PC-3 (cell line): ENCODE data around the gene RNF157. TPM values are rescaled to one million over a fixed set of nuclear protein-coding genes. Genes with fewer than 3 reads are reported as not detected.

Source experiments
- ATAC-seq: fragments of 200-7000 bp; cut with Tn5 transposase; 2 replicates; pipeline ENCODE4 v1.9.1; 2020; ENCODE audit warnings: mild to moderate bottlenecking, moderate library complexity
- BruUV-seq: library from RNA; stranded (reverse); fragments of 400-500 nt; replicated peaks from 2 replicates; lab custom pipeline; 2021; lab: Mats Ljungman, UMichigan
- CTCF ChIA-PET: fragments of 300-600 bp; sonication (Branson Sonifier 250); formaldehyde crosslinking; loops from one replicate; lab custom pipeline; 2022; ENCODE audit warnings: antibody characterized with exemption; lab: Charles Lee
- POLR2A ChIA-PET: fragments of 300-600 bp; sonication (Branson Sonifier 250); formaldehyde crosslinking; loops from one replicate; lab custom pipeline; 2022; ENCODE audit warnings: antibody characterized with exemption; ENCODE audit not compliant: unreplicated experiment; lab: Charles Lee
- DNase-seq: peaks from one replicate; pipeline ENCODE4 v3.0.0-alpha.2; 2015
- H2AFZ ChIP-seq: fragments of 300-600 bp; sonication (generic); 2 replicates; pipeline ENCODE4 v1.6.0; 2016; ENCODE audit warnings: antibody characterized with exemption, low read length
- H3F3A ChIP-seq: fragments of 300-600 bp; sonication (generic); one replicate; pipeline ENCODE4 v1.6.0; 2017; ENCODE audit warnings: antibody characterized with exemption, low read length, control low read depth, mild to moderate bottlenecking; ENCODE audit not compliant: unreplicated experiment
- H3K27ac ChIP-seq: fragments of 300-600 bp; sonication (generic); 2 replicates; pipeline ENCODE4 v1.5.1; 2016; ENCODE audit warnings: mild to moderate bottlenecking, low read length
- H3K27me3 ChIP-seq: fragments of 300-600 bp; sonication (generic); 2 replicates; pipeline ENCODE4 v1.6.1; 2016; ENCODE audit warnings: low read length, mixed read lengths
- H3K36me3 ChIP-seq: fragments of 300-600 bp; sonication (generic); 2 replicates; pipeline ENCODE4 v1.6.1; 2016; ENCODE audit warnings: low read depth, mixed run types, low read length, mixed read lengths
- H3K4me1 ChIP-seq: fragments of 300-600 bp; sonication (generic); 2 replicates; pipeline ENCODE4 v1.5.1; 2016; ENCODE audit warnings: low read length; ENCODE audit not compliant: insufficient read depth
- H3K4me2 ChIP-seq: fragments of 300-600 bp; sonication (generic); 2 replicates; pipeline ENCODE4 v1.6.0; 2016; ENCODE audit warnings: low read length
- H3K4me3 ChIP-seq: fragments of 300-600 bp; sonication (generic); 2 replicates; pipeline ENCODE4 v1.5.1; 2016; ENCODE audit warnings: mild to moderate bottlenecking, low read length, mixed read lengths
- H3K79me2 ChIP-seq: fragments of 300-600 bp; sonication (generic); 2 replicates; pipeline ENCODE4 v1.6.1; 2017; ENCODE audit warnings: low read length, mixed read lengths
- H3K9ac ChIP-seq: fragments of 300-600 bp; sonication (generic); 2 replicates; pipeline ENCODE4 v1.6.0; 2016; ENCODE audit warnings: mild to moderate bottlenecking, low read length
- H3K9me2 ChIP-seq: fragments of 300-600 bp; sonication (generic); replicated peaks from 2 replicates; pipeline ENCODE4 v1.6.1; 2016; ENCODE audit warnings: mixed run types, low read length, mixed read lengths
- H3K9me3 ChIP-seq: fragments of 300-600 bp; sonication (generic); 2 replicates; pipeline ENCODE4 v1.6.1; 2016; ENCODE audit warnings: low read length, mixed read lengths
- H4K20me1 ChIP-seq: fragments of 300-600 bp; sonication (generic); 2 replicates; pipeline ENCODE4 v1.6.1; 2016; ENCODE audit warnings: low read length, mixed read lengths
- CTCF ChIP-seq: fragments of 300-600 bp; sonication (generic); conservative IDR thresholded peaks from 2 replicates; pipeline ENCODE4 v1.5.1; 2017; ENCODE audit warnings: antibody characterized with exemption, low read depth, mild to moderate bottlenecking, low read length
- EZH2 ChIP-seq: fragments of 300-600 bp; sonication (generic); IDR thresholded peaks from one replicate; pipeline ENCODE4 v1.6.1; 2017; ENCODE audit warnings: antibody characterized with exemption, mild to moderate bottlenecking, low read length; ENCODE audit not compliant: unreplicated experiment
- EZH2phosphoT487 ChIP-seq: fragments of 300-600 bp; sonication (generic); IDR thresholded peaks from 2 replicates; pipeline ENCODE4 v1.6.1; 2018; ENCODE audit warnings: mild to moderate bottlenecking, antibody characterized with exemption, low read length, borderline replicate concordance
- intact Hi-C: fragments of 100-400 bp; cut with micrococcal nuclease; formaldehyde crosslinking; loops from 2 replicates; pipeline ENCODE4 v1.9.0; 2023
- total RNA-seq: library from RNA; depleted of rRNA; stranded (reverse); fragments of >200 nt; gene quantifications from 2 replicates; pipeline ENCODE4 v1.2.3, GENCODE V29; 2014

RNF157 gene
- total RNA-seq, 1 experiment from 2014 or later: 7.4 TPM

DNA sequence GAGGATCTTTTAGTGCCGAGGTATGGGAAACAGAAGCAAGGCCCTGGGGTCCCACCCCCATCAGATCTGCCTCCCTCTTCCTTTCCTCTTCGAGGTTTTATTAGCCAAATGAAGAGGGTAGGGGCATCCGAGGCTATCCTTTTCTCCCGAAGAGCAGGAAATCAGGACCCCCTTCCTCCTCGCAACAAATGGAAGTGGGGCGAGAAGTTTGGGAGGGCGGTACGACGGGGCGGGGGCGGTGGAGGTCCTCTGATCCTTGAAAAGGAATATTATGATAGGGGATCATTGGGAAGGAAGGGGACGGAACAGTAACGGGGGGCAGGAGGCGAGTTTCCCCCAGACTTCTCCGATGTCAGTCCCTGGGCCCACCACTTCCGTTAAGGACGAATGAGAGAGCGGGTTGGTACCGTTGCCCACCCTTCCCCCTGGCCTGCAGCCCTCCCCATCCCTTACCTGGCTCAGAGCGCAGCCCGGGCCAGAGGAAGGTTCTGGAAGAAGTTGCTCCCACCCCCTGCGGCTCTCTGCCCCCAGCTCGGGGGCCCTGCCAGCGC is 99.6 kb downstream of the RNF157 start:
- H3K4me3 ChIP-seq: peak overlapping the region; percentile 65
- ATAC-seq: no peak

DNA sequence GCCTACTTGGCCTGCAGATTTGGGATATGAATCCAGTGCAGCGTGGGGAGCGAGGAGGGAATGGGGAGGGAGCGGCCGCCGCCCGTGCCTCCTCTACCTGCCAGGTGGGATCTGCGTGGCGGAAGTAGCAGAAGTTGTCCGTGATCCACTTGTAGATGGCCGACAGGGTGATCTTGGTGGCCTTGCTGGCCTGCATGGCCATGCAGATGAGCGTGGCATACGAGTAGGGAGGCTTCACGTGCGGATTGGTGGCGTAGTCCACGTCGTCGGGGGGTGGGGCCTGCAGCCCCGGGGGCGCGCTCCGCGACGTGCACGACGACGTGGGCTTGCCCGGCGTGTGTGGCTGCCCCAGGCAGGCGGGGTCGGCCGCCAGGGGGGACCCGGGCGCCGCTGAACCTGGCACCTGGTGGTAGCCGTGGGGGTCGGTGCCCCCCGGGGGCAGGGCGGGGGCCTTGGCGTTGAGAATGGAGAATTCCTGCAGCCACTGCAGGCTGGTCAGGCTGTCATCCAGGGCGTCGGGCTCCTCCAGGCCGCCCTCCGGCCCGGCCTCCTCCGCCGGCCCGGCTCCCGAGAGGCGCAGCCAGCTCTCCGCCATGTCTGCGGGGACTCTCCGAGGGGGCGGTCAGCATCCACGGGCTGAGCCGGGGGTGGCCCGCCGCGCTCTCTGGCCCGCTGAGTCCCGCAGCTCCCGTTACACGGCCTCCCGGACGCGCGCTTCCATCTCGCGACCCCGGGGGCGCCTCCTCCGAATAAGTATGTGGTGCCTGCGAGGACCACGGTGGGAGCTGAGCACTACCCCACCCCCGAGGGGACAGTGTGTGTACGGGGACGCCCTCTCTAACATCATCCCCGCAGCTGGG is 100.3 kb downstream of the RNF157 start:
- no peaks in the 10 kb centered on the region for H3K9me2 ChIP-seq
- H3K4me1 ChIP-seq: peaks cover 17% of the 10 kb centered on the region
- no peak for DNase-seq
- H3F3A ChIP-seq: no peaks in the 10 kb centered on the region
- no peaks in the 10 kb centered on the region for H3K9me3 ChIP-seq
- POLR2A ChIA-PET: no interaction called here
- H3K36me3 ChIP-seq: no peaks in the 10 kb centered on the region
- CTCF ChIA-PET: no interaction called here
- no peak overlapping the region for H3K4me3 ChIP-seq
- H3K27ac ChIP-seq: no peak overlapping the region
- no peaks in the 10 kb centered on the region for H3K27me3 ChIP-seq
- BruUV-seq: no TSS peak
- no peak for ATAC-seq
- H3K9ac ChIP-seq: no peak overlapping the region
- H3K4me2 ChIP-seq: peak overlapping the region; percentile 88; the same call in 1 of the 2 replicates
- no peaks in the 10 kb centered on the region for H3K79me2 ChIP-seq
- no peak for TF ChIP-seq EZH2
- no peak for TF ChIP-seq CTCF
- TF ChIP-seq EZH2phosphoT487: no peak
- H2AFZ ChIP-seq: no peak overlapping the region
- intact Hi-C loops: no loop called here
- H4K20me1 ChIP-seq: no peaks in the 10 kb centered on the region

More for the DNA sequence above, 99.6 kb downstream of the RNF157 start:
- CTCF ChIA-PET: interaction anchor here (0.6 to 1.0 kb wide), 2 partner anchors 8 to 41 kb away, joined by 3 to 5 read pairs; no protein-coding TSS in a partner anchor
- H3K27ac ChIP-seq: no peak overlapping the region
- POLR2A ChIA-PET: no interaction called here
- H3K9me2 ChIP-seq: no peaks in the 10 kb centered on the region
- H3K36me3 ChIP-seq: no peaks in the 10 kb centered on the region
- BruUV-seq: no TSS peak
- H3K9me3 ChIP-seq: no peaks in the 10 kb centered on the region
- no peaks in the 10 kb centered on the region for H4K20me1 ChIP-seq
- no peak overlapping the region for H3K9ac ChIP-seq
- peak overlapping the region; percentile 88 for H3K4me2 ChIP-seq
- H3K4me1 ChIP-seq: peaks cover 18% of the 10 kb centered on the region
- no peak for DNase-seq
- no peaks in the 10 kb centered on the region for H3F3A ChIP-seq
- peak overlapping the region; percentile 80; the same call in 1 of the 2 replicates for H2AFZ ChIP-seq
- TF ChIP-seq EZH2: no peak
- TF ChIP-seq EZH2phosphoT487: no peak
- TF ChIP-seq CTCF: no peak
- intact Hi-C loops: no loop called here
- H3K27me3 ChIP-seq: no peaks in the 10 kb centered on the region
- no peaks in the 10 kb centered on the region for H3K79me2 ChIP-seq
